Measurements from ENCODE around the gene WWOX.

- TF ChIP-seq, protein P1, sequence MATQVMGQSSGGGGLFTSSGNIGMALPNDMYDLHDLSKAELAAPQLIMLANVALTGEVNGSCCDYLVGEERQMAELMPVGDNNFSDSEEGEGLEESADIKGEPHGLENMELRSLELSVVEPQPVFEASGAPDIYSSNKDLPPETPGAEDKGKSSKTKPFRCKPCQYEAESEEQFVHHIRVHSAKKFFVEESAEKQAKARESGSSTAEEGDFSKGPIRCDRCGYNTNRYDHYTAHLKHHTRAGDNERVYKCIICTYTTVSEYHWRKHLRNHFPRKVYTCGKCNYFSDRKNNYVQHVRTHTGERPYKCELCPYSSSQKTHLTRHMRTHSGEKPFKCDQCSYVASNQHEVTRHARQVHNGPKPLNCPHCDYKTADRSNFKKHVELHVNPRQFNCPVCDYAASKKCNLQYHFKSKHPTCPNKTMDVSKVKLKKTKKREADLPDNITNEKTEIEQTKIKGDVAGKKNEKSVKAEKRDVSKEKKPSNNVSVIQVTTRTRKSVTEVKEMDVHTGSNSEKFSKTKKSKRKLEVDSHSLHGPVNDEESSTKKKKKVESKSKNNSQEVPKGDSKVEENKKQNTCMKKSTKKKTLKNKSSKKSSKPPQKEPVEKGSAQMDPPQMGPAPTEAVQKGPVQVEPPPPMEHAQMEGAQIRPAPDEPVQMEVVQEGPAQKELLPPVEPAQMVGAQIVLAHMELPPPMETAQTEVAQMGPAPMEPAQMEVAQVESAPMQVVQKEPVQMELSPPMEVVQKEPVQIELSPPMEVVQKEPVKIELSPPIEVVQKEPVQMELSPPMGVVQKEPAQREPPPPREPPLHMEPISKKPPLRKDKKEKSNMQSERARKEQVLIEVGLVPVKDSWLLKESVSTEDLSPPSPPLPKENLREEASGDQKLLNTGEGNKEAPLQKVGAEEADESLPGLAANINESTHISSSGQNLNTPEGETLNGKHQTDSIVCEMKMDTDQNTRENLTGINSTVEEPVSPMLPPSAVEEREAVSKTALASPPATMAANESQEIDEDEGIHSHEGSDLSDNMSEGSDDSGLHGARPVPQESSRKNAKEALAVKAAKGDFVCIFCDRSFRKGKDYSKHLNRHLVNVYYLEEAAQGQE (IDR thresholded peaks at IDR 0.05; ENCODE audit: insufficient read depth in 1 of 2, low read depth in 2 of 2, low read length in 2 of 2): no peak
- no peak for TF ChIP-seq TAF1 (IDR thresholded peaks at IDR 0.05; ENCODE audit: borderline replicate concordance, insufficient read depth, low read length)
These were observed 41.5 kb upstream of the WWOX start for GRCh38 chr16:78057803-78058564.
